OCI-LY3 (cell line): ENCODE measurements around the gene MS4A15.

Experiments used
- H2AFZ ChIP-seq: fragments of 200-600, 300-600 bp; shearing (Covaris generic); 2 replicates; pipeline ENCODE4 v1.6.0; 2014; ENCODE audit warnings: antibody characterized with exemption, low read depth, low read length
- H3K27ac ChIP-seq: fragments of 200-600, 300-600 bp; sonication (generic); 2 replicates; pipeline ENCODE4 v1.5.1; 2014; ENCODE audit warnings: mild to moderate bottlenecking, low read length, moderate library complexity, mixed read lengths
- H3K27me3 ChIP-seq: fragments of 200-600, 300-600 bp; sonication (generic); 2 replicates; pipeline ENCODE4 v1.6.1; 2014; ENCODE audit warnings: low read depth, low read length, mixed read lengths
- H3K36me3 ChIP-seq: fragments of 200-600, 300-600 bp; sonication (generic); replicated peaks from 2 replicates; pipeline ENCODE3; 2014; ENCODE audit warnings: low read depth, low read length, mixed read lengths
- H3K4me1 ChIP-seq: fragments of 300-600, 200-600 bp; sonication (generic); 2 replicates; pipeline ENCODE4 v1.6.1; 2014; ENCODE audit warnings: low read length, mixed read lengths
- H3K4me2 ChIP-seq: fragments of 200-600, 300-600 bp; sonication (generic); 2 replicates; pipeline ENCODE4 v1.6.1; 2014; ENCODE audit warnings: low read length, mixed read lengths
- H3K4me3 ChIP-seq: fragments of 300-600, 200-600 bp; sonication (generic); 2 replicates; pipeline ENCODE4 v1.5.1; 2014; ENCODE audit warnings: antibody characterized with exemption, mild to moderate bottlenecking, low read length, moderate library complexity
- H3K79me2 ChIP-seq: fragments of 300-600, 200-600 bp; shearing (Covaris generic); 2 replicates; pipeline ENCODE4 v1.6.1; 2014; ENCODE audit warnings: mild to moderate bottlenecking, low read length, mixed read lengths
- H3K9ac ChIP-seq: fragments of 300-600, 200-600 bp; shearing (Covaris generic); 2 replicates; pipeline ENCODE4 v1.6.0; 2014; ENCODE audit warnings: mild to moderate bottlenecking, low read length, moderate library complexity
- H3K9me3 ChIP-seq: fragments of 200-600, 300-600 bp; shearing (Covaris generic); 2 replicates; pipeline ENCODE4 v1.6.1; 2014; ENCODE audit warnings: low read length, mixed read lengths; ENCODE audit not compliant: insufficient read depth
- H4K20me1 ChIP-seq: fragments of 200-600, 300-600 bp; sonication (generic); 2 replicates; pipeline ENCODE4 v1.6.1; 2016; ENCODE audit warnings: low read length, mixed read lengths; ENCODE audit not compliant: insufficient read depth
- EZH2phosphoT487 ChIP-seq: fragments of 200-600 bp; shearing (Covaris generic); IDR thresholded peaks from 2 replicates; pipeline ENCODE4 v1.6.1; 2018; ENCODE audit warnings: antibody characterized with exemption, mixed run types, low read depth
- TF ChIP-seq, protein P1 (sequence below): fragments of 200-600, 300-600 bp; sonication (generic); IDR thresholded peaks from 2 replicates; pipeline ENCODE4 v1.5.1; 2014; ENCODE audit warnings: antibody characterized with exemption, low read length, low read depth

Gene MS4A15

DNA sequence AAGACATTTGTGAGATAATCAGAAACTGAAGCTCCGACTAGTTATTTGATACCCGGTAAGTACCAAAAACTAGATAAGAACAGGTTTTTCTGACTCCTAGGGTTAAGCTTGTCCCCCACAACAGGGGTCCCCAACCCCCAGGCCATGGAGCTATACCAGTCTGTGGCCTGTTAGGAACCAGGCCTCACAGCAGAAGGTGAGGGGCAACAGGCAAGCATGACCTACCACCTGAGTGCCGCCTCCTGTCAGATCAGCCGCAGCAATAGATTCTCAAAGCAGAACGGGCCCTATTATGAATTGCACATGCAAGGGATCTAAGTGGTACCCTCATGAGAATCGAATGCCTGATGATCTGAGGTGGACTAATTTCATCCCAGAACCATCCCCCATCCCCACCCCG is 27.2 kb downstream of the MS4A15 start:
- Histone ChIP-seq H3K27me3 (no peaks in the 10 kb centered on the region), H3K4me3 (no peak overlapping the region), H3K36me3 (no peaks in the 10 kb centered on the region), H4K20me1 (no peaks in the 10 kb centered on the region), H3K27ac (no peak overlapping the region), H2AFZ (no peak overlapping the region), H3K9ac (no peak overlapping the region), H3K4me2 (no peak overlapping the region), H3K79me2 (no peaks in the 10 kb centered on the region), H3K4me1 (peaks cover 11% of the 10 kb centered on the region), H3K9me3 (no peaks in the 10 kb centered on the region)
- no peak for TF ChIP-seq EZH2phosphoT487

DNA sequence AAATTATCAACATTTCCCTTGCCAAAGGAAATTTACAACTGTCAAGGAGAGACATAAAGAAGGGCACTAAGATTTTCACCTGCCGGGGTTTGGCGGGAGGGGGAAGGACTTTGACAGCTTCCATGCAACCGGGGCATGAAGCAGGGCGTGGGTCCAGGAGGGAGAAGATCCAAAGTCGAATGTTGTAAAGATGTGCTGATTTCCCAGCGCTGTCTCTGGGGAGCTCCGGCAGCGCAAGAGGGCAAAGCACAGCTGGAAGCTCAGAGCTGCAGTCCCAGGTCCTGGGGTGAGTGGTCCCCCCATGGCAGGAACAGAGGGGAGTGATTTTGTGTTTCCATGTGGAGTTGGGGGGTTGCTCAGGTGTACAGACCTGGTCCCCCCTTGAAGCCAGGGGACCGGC is 28.5 kb downstream of the MS4A15 start, which contains the start of gene MS4A10:
TSS of gene MS4A10 (plus strand) at position 198 of the 400 bp plus-strand sequence. CDS start 5,003 bp downstream, outside the sequence.
- Histone ChIP-seq H2AFZ (no peak within 1 kb of the TSS), H3K36me3 (no peaks in the 10 kb centered on the region), H3K4me3 (no peak within 1 kb of the TSS)

DNA sequence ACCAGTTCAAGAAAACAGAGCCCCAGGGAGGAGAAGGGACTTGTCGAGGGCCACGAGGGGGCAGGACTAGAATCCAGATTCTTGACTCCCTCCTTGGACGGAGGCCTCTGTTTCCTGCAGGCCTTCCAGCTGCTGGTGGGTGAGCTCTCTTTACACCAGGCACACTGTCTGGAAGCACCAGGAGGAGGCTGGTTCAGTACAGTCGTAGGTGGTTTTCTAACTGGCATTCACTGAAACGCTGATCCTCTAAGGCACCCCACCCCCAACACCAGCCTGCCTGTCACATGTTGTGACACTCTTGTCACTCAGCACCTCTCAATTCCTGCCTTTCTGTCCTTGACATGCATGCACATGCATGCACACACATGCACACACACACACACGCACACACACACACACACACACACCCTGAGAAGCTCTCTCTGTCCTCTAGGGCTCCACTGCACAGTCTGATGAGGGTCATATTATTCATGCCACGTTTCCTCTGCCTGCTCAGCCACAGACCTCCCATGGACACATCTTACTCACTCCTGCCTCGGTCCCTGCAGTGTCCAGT is 29.2 kb downstream of the MS4A15 start:
- Histone ChIP-seq H3K4me2 (no peak overlapping the region), H2AFZ (no peak overlapping the region), H3K36me3 (no peaks in the 10 kb centered on the region), H3K27ac (no peak overlapping the region), H3K79me2 (no peaks in the 10 kb centered on the region), H3K27me3 (no peaks in the 10 kb centered on the region), H3K9me3 (no peaks in the 10 kb centered on the region), H3K4me3 (no peak overlapping the region), H4K20me1 (no peaks in the 10 kb centered on the region), H3K9ac (no peak overlapping the region), H3K4me1 (peaks cover 11% of the 10 kb centered on the region)
- TF ChIP-seq, protein P1, sequence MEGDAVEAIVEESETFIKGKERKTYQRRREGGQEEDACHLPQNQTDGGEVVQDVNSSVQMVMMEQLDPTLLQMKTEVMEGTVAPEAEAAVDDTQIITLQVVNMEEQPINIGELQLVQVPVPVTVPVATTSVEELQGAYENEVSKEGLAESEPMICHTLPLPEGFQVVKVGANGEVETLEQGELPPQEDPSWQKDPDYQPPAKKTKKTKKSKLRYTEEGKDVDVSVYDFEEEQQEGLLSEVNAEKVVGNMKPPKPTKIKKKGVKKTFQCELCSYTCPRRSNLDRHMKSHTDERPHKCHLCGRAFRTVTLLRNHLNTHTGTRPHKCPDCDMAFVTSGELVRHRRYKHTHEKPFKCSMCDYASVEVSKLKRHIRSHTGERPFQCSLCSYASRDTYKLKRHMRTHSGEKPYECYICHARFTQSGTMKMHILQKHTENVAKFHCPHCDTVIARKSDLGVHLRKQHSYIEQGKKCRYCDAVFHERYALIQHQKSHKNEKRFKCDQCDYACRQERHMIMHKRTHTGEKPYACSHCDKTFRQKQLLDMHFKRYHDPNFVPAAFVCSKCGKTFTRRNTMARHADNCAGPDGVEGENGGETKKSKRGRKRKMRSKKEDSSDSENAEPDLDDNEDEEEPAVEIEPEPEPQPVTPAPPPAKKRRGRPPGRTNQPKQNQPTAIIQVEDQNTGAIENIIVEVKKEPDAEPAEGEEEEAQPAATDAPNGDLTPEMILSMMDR: no peak
- TF ChIP-seq EZH2phosphoT487: no peak

More for the DNA sequence above, 28.5 kb downstream of the MS4A15 start, which contains the start of gene MS4A10:
- Histone ChIP-seq H4K20me1 (no peaks in the 10 kb centered on the region), H3K4me2 (no peak within 1 kb of the TSS), H3K27me3 (no peaks in the 10 kb centered on the region), H3K27ac (no peak within 1 kb of the TSS), H3K79me2 (no peaks in the 10 kb centered on the region), H3K4me1 (peaks cover 11% of the 10 kb centered on the region), H3K9ac (no peak within 1 kb of the TSS), H3K9me3 (no peaks in the 10 kb centered on the region)
- TF ChIP-seq EZH2phosphoT487: no peak

DNA sequence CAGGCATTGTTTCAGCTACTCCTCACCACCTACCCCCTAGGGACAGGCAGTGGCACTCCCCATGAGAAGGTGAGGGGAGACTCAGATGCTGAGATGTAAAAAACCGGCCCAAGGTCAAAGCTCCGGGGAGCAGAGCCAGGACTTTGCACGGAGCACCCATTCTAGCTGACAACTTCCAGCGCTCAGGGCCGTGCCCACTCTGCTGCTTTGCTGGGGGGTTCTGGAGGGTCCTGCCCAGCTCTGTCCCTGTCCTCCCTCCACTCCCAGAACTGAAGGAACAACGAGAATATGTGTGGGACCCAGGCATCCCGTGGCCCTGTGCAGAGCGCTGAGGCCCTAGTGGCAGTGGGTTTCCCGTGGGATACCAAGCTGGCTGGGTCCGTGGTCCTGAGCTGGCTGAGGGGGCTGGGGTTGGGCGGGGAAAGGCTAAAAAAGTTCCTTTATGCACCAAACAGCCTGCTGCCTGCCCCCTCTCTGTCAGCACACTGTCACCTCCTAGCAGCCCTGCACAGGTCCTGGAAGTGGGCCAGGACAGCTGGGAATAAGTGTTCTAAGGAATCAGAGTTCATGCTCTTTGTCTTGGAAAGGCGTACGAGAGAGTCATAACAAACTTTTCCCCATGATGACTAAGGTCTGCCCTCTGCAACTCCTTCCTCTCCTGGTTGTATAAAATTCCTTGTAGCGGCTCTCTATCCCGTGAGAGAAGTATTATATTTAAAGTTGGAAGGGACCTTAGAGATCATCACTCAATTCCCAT is 30.3 kb downstream of the MS4A15 start:
- no peak for TF ChIP-seq EZH2phosphoT487
- TF ChIP-seq, protein P1: no peak
- H2AFZ ChIP-seq: no peak overlapping the region
- no peak overlapping the region for H3K9ac ChIP-seq
- peaks cover 9% of the 10 kb centered on the region; the same call in 1 of the 2 replicates for H3K27me3 ChIP-seq
- H3K36me3 ChIP-seq: no peaks in the 10 kb centered on the region
- H3K27ac ChIP-seq: no peak overlapping the region
- 0 out of 2 replicates have a peak, but pooled peaks cover 4% of the 10 kb centered on the region for H3K9me3 ChIP-seq
- no peak overlapping the region for H3K4me2 ChIP-seq
- peaks cover 3% of the 10 kb centered on the region for H3K4me1 ChIP-seq
- H4K20me1 ChIP-seq: no peaks in the 10 kb centered on the region
- no peak overlapping the region for H3K4me3 ChIP-seq
- no peaks in the 10 kb centered on the region for H3K79me2 ChIP-seq
